Measurements from ENCODE around the gene CLK2.
"Not testable (repeated sequence)": the region's sequence is repeated elsewhere in the genome, so short reads cannot be mapped to it uniquely, and the experiment has no call there.

CLK2 gene

GRCh38 chr1:155241069-155241679, 32.1 kb downstream of the CLK2 start:
- DNase-seq = peak; percentile 33 to 74 (median 58)

- DNase-seq = no peak
Observed at GRCh38 chr1:155236451-155236850, 36.9 kb downstream of the CLK2 start.

GRCh38 chr1:155235375-155235774, 37.9 kb downstream of the CLK2 start:
- not testable (repeated sequence) for DNase-seq

DNA sequence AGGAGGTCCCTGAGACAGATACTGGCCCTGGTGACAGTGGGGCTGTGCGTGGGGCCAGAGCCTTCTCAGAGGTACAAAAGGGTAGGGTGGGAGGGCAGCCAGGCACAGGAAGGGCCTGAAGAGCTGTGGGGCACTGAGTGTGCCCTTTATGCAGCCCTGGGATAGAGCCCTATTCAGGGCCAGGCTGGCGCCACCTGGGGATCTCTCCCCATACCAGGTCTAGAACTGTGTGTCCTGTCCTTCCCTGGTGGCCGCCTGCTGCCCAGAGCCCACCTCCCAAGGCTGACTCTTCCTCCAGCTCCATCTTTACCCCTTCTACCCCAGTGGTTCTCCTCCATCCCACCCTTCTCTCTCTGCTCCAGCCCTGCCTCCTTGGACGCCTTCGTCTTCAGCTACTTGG, 39.8 kb downstream of the CLK2 start:
- not testable (repeated sequence) for DNase-seq

DNA sequence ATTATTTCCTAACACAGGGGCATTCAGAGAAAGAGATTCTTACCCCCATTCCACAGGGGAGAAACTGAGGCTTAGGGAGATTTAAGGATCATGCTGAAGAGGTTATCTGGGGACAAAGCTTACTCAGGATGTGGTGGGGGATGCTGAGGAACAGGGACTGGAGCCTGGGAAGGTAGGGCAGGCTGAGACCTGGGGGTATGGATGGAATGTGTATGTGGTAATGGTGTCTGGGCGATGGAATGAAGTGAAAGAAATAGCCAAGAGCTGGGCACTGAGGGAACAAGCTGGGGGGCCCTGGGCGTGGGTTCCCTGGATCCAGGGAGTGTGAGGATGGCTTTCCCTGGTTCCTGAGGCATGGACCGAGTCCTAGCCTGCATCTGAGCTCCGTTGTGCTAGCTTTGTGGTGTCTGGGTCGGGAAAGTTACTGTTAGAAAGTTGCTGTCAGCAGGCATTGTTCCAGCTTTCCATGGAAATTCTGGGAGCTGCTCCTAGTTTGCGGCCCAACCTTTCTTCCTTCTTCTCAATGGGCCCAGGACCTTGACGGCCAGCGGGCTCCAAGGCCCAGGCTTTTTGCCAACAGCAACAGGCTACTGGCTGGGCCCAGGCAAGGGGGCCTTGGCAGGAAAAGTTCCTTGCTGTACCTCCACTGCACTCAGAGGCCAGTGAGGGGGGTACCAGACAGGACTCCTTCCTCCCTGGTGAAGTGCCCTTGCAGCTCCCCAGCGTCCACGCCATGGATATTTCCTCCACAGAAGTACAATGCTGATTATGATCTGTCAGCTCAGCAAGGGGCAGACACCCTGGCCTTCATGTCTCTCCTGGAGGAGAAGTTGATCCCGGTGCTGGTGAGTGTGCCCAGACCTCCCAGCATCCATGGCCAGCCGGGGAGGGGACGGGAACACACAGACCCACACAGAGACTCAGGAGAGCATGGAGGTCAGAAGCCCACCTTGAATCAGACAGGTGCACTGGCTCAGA, 41.0 kb downstream of the CLK2 start:
- not testable (repeated sequence) for DNase-seq

DNA sequence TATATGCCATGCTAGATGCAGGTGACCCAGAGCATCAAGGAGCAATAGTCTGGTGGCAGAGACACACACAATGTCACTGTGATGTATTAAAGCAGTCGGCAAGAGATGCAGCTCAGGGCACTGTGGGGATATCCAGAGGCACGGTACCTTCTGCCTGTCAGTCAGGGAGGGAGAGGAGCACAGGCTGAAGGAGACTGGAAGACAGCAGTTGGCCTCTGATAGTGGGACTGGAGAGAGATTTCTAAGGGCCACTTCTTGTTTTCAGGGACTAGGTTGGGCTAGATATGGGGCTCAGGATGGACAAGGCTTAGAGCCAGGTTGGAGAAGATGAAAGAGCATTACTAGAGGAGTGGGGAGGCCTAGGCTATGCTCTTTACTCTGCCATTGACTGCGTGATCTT, 42.0 kb downstream of the CLK2 start:
- DNase-seq = not testable (repeated sequence)

- no peak for DNase-seq
Observed at GRCh38 chr1:155228096-155228427, 45.2 kb downstream of the CLK2 start.

DNA sequence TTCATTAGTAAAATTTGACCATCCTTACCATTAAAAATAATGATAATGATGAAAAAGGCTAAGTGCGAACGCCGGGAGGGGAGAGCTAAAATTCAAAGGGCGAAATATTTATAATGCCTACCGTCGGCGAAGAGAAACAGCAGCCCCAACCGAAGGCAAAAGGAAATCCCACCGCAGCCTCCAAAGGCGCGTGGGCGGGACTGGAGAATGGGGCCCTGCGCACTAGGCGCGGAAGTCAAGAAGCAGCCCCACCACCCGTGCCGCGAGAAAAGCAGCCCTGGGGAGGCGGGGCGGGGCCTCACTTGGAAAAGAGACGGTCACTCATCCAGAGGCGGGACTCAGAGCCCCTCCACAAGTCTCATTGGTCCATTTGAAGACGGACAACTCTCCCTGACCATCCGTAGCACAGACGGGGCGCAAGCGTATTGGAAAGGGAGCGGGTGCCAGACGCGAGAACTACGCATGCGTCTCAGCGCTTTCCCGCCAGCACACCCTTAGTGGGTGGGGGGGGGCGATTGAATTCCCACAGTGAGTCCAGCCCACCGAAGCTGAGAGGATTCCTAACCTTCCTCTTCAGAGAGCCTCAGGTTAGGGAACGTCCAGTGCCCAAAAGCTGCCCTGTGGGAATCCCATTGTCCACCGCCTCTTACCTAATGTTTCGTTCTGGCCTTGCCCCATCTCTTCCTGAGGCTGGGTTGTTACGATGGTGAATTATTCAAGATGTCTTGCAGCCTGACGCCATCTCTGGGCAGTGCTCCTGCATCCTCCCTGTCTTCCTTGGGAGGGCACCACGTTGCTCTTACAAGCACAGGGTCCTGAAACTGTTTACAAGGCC, 45.8 kb downstream of the CLK2 start:
- peak; percentile 92 to 99 (median 97) for DNase-seq

GRCh38 chr1:155226910-155227260, 46.4 kb downstream of the CLK2 start:
- DNase-seq = peak in 1 of 6 experiments; percentile 39

- DNase-seq = peak; percentile 71 to 85 (median 78)
Observed at GRCh38 chr1:155226188-155226909, 47.0 kb downstream of the CLK2 start.

DNA sequence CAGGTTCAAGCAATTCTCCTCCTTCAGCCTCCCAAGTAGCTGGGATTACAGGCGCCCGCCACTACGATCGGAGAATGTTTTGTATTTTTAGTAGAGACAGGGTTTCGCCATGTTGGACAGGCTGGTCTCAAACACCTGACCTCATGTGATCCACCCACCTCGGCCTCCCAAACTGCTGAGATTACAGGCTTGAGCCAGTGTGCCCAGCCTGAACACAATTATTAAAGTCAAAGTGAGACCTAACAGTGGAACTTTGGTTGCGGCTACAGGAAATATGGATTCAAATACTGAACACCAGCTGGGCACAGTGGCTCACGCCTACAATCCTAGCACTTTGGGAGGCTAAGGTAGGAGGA, 47.9 kb downstream of the CLK2 start:
- not testable (repeated sequence) for DNase-seq

DNA sequence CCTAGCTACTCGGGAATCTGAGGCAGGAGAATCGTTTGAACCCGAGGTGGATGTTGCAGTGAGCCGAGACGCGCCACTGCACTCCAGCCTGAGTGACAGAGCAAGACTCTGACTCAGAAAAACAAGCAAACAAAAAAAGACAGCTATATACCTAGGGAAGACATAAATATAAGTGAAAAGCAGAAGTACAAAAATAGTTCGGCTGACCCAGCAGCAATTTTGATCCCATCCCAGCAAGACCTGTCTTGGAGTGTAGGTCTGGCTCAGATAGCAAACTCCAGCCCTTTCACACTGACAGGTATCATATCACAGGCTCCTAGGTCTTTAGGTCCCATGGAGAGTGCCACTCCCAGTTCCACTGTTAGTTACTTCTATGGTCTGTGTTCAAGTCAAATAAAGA, 50.3 kb downstream of the CLK2 start:
- no peak for DNase-seq

DNA sequence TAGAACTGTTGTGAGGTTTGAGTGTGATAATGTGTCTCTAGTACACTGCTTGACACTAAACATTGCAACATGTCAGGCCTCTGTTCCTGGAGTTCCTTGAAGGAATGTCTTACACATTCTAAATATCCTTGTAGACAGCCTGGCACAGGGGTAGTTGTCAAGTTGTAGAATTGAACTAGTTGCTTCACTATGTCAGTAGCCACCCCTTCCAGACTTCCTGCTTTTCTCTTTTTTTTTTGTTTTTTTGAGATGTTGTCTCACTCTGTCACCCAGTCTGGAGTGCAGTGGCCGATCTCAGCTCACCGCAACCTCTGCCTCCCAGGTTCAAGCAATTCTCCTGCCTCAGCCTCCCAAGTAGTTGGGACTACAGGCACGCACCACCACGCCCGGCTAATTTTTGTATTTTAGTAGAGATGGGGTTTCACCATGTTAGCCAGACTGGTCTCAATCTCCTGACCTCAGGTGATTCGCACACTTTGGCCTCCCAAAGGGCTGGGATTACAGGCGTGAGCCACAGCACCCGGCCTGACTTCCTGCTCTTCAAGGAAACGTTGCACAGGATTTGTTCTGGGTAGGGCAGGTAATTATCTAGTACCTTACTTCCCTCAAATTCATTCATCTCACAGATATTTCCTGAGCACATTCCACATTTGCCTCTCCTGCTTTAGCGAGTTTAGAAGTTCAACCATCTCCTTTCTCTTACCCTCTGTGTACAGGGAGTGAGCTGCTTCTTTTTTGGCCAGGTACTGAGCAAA, 52.9 kb downstream of the CLK2 start:
- not testable (repeated sequence) for DNase-seq

DNA sequence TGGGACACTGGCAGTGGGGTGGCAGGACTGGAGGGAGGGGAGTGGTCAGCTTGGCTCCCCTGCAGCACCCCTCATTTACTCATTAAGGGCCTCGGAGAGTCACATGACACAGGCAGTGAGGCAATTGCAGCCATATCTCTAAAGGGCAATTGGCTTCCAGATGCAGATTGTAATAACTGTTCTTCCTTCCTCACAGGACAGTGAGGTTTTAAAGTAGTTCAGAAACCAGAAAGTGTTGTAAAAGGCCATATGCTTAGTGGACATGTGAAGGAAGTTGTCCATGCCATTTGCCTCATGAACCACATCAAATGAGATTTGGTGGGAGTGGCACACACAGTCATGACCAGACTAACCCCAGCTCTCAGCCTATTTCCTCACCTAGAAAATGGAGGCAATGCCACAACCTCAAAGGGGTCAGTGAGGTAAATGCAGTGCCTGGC, 53.7 kb downstream of the CLK2 start:
- DNase-seq = no peak

GRCh38 chr1:155218854-155219591, 54.3 kb downstream of the CLK2 start:
- DNase-seq = peak in 1 of 6 experiments; percentile 3

DNA sequence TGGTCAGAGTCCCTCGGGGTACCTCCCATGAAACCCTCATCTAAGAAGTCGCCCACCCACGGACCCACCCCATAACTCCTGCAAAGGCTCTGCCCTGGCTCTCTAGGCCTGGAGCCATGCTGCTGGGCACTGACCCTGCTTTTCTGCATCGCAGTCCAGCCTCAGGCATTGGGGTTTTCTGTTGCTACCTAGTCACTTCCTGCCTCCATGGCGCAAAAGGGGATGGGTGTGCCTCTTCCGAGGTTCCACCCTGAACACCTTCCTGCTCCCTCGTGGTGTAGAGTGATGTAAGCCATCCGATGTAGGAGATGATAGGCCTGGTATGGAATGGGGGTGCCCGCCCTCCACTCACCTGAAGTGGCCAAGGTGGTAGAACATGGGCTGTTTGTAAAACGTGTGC, 58.6 kb downstream of the CLK2 start:
- DNase-seq = not testable (repeated sequence)

All from stimulated activated naive CD4-positive, alpha-beta T cell (primary cell).